HFFc6 (cell line): ENCODE measurements around the gene CAPN1. TPM values are rescaled to one million over a fixed set of nuclear protein-coding genes. Genes with fewer than 3 reads are reported as not detected.
A peak's percentile ranks its signal among the peaks of the same experiment; 100 is the strongest.
"Not testable (repeated sequence)": the region's sequence is repeated elsewhere in the genome, so short reads cannot be mapped to it uniquely, and the experiment has no call there.

ENCODE experiments used
- DNase-seq: peaks from one replicate; pipeline ENCODE4 v3.0.0-alpha.2; 2018
- H3K27ac Mint-ChIP-seq: 2 replicates; pipeline ENCODE4 v1.8.0; 2020; ENCODE audit warnings: mild to moderate bottlenecking, mixed read lengths
- H3K27me3 Mint-ChIP-seq: 2 replicates; pipeline ENCODE4 v1.8.0; 2021; ENCODE audit warnings: mild to moderate bottlenecking, moderate library complexity, mixed read lengths; ENCODE audit not compliant: insufficient read depth
- H3K36me3 Mint-ChIP-seq: 2 replicates; pipeline ENCODE4 v1.8.0; 2021; ENCODE audit warnings: low read depth, mixed read lengths
- H3K4me1 Mint-ChIP-seq: 2 replicates; pipeline ENCODE4 v1.8.0; 2020; ENCODE audit warnings: low read depth, mixed read lengths
- H3K4me3 Mint-ChIP-seq: 2 replicates; pipeline ENCODE4 v1.8.0; 2020; ENCODE audit warnings: mild to moderate bottlenecking, moderate library complexity, mixed read lengths
- H3K9me3 Mint-ChIP-seq: 2 replicates; pipeline ENCODE4 v1.8.0; 2020; ENCODE audit warnings: mild to moderate bottlenecking, mixed read lengths
- total RNA-seq, 6 experiments: library from RNA; stranded (reverse); fragmentation: NEBNext Ultra II Directional; extraction: Animal tissue kit (Norgen Biotek cat#: 25700); gene quantifications; 2 replicates in 1 of 6; 3 replicates in 5 of 6; pipeline ENCODE4 v1.2.3, GENCODE V29; 2021
- TF ChIP-seq, protein P1 (sequence below): fragments of 200-600 bp; sonication (generic); IDR thresholded peaks from 2 replicates; pipeline ENCODE4 v1.5.0; 2021; ENCODE audit warnings: antibody characterized with exemption, mild to moderate bottlenecking

The CAPN1 gene
- total RNA-seq, 6 experiments from 2014 or later = 203 to 271 (median 231) TPM

DNA sequence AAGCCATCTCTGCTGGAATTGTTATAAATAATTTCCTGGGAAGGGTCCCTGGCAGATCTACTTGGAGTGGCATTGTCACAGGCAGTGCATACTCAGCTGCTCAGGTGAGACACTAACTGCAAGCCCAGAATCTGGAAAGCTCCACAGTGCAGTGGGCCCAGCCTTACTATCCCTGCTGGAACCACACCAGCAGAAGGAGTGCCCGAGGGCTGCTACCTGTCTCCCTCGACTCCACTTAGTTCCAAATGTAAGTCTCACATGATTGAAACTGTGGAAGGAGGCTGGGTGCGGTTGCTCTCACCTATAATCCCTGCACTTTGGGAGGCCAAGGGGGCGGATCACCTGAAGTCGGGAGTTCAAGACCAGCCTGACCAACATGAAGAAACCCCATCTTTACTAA lies 33.1 kb upstream of the CAPN1 start:
- Mint-ChIP-seq H3K27me3 (peaks cover 20% of the 10 kb centered on the region), H3K36me3 (no peaks in the 10 kb centered on the region), H3K27ac (no peak overlapping the region), H3K9me3 (no peaks in the 10 kb centered on the region), H3K4me1 (peaks cover 36% of the 10 kb centered on the region), H3K4me3 (no peak overlapping the region)
- TF ChIP-seq, protein P1, sequence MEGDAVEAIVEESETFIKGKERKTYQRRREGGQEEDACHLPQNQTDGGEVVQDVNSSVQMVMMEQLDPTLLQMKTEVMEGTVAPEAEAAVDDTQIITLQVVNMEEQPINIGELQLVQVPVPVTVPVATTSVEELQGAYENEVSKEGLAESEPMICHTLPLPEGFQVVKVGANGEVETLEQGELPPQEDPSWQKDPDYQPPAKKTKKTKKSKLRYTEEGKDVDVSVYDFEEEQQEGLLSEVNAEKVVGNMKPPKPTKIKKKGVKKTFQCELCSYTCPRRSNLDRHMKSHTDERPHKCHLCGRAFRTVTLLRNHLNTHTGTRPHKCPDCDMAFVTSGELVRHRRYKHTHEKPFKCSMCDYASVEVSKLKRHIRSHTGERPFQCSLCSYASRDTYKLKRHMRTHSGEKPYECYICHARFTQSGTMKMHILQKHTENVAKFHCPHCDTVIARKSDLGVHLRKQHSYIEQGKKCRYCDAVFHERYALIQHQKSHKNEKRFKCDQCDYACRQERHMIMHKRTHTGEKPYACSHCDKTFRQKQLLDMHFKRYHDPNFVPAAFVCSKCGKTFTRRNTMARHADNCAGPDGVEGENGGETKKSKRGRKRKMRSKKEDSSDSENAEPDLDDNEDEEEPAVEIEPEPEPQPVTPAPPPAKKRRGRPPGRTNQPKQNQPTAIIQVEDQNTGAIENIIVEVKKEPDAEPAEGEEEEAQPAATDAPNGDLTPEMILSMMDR = no peak
- DNase-seq = no peak

DNA sequence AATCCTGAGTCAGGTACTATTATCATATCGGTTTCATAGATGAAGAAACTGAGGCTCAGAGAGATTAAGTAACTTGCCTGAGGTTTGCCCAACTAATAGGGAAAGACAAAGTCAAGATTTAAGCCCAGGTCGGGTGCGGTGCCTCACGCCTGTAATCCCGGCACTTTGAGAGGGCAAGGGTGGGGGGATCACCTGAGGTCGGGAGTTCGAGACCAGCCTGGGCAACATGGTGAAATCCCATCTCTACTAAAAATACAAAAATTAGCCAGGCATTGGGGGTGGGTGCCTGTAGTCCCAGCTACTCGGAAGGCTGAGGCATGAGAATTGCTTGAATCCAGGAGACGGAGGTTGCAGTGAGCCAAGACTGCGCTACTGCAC lies 31.6 kb upstream of the CAPN1 start:
- H3K36me3 Mint-ChIP-seq, DNase-seq, H3K9me3 Mint-ChIP-seq: not testable (repeated sequence)
- Mint-ChIP-seq H3K4me1 (peaks cover 36% of the 10 kb centered on the region), H3K27me3 (peaks cover 16% of the 10 kb centered on the region), H3K4me3 (peak overlapping the region; percentile 78), H3K27ac (peak overlapping the region; percentile 85)

DNA sequence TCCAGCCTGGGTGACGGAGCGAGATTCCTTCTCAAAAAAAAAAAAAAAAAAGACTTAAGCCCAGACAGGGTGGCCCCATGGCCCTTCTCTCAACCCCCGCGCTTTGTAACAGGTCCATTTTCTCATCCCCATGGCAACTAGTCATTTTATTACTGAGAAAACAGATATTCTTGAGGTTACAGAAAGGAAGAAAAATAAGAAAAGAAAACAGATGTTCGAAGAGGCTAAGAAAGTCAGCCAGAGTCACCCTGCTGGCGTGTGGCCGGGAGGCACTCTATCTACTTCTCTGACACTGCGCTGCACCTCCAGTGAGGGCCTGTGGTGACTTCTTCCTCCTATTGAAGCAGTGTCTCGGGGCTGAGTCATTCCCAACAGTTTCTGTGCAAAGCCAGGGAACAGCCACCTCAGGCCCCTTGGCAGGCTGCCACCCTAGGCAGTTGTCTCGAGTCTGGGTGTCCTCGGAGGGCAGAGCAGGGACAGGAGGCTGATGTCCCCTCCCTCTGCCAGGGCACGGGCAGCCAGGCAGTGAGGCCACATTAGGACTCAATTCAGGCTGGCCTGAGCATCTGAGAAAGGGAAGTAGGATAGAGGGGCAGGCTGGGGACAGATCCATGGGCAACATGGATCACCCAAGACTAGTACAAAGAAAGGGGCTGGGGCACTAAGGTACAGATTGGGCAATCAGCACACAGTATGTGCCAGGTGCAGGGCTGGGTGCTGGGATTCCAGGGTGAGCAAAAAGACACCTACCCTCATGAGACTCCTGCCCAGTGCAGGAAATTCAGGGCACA lies 31.0 kb upstream of the CAPN1 start:
- TF ChIP-seq, protein P1 = no peak
- DNase-seq = peak; percentile 95
- Mint-ChIP-seq H3K4me3 (peak overlapping the region; percentile 78), H3K27me3 (peaks cover 15% of the 10 kb centered on the region), H3K36me3 (no peaks in the 10 kb centered on the region), H3K4me1 (peaks cover 36% of the 10 kb centered on the region), H3K9me3 (no peaks in the 10 kb centered on the region), H3K27ac (peak overlapping the region; percentile 85)

DNA sequence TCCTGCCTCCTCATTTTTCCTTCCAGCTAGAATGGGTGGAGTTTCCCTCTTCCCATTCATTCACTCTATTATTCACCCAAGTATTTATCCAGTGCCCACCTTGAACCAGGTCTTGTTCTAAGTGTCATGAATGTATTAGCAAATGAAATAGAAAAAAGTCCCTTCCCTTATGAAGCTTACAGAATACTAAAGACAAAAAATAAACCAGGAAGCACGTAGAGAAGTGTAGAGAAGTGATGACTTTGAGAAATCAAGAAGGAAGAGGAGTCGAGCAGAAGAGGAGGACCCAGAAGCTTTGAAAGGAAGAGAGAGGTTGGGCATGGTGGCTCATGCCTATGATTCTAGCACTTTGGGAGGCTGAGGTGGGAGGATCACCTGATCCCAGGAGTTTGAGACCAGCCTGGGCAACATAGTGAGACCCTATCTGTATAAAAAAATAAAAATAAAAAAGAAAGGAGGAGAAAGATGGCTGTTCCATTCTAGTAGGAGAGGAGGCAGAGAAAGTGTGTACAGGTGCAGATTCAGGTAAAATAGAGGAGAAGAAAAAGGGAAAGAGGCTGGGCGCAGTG lies 30.3 kb upstream of the CAPN1 start:
- TF ChIP-seq, protein P1 = no peak
- Mint-ChIP-seq H3K4me1 (peaks cover 36% of the 10 kb centered on the region), H3K9me3 (no peaks in the 10 kb centered on the region), H3K27ac (no peak overlapping the region), H3K27me3 (peaks cover 8% of the 10 kb centered on the region), H3K4me3 (no peak overlapping the region), H3K36me3 (no peaks in the 10 kb centered on the region)
- DNase-seq = no peak

DNA sequence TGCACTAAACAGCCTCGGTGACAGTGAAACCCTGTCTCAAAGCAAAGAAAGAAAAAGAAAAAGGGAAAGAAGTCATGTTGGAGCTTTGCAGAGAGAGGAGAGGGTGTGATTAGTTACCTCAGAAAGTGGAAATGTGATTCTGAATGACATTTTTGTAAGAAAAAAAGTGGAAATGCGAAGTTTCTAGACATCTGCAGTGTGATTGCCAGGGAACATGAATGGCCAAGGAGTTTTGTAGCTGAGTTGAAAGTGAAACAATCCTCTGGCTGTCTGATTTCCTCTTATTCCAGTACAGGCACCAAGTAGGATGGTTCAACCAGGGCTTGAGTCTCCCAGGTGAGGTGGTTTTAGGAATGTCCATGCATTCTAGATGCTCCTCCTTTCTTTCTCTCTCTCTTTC lies 29.6 kb upstream of the CAPN1 start:
- no peaks in the 10 kb centered on the region for H3K9me3 Mint-ChIP-seq
- H3K27me3 Mint-ChIP-seq = peaks cover 5% of the 10 kb centered on the region
- no peak for DNase-seq
- no peak overlapping the region for H3K27ac Mint-ChIP-seq
- H3K4me3 Mint-ChIP-seq = peak overlapping the region; percentile 5; the same call in 1 of the 2 replicates
- no peaks in the 10 kb centered on the region for H3K36me3 Mint-ChIP-seq
- TF ChIP-seq, protein P1 = no peak
- H3K4me1 Mint-ChIP-seq = peaks cover 36% of the 10 kb centered on the region

DNA sequence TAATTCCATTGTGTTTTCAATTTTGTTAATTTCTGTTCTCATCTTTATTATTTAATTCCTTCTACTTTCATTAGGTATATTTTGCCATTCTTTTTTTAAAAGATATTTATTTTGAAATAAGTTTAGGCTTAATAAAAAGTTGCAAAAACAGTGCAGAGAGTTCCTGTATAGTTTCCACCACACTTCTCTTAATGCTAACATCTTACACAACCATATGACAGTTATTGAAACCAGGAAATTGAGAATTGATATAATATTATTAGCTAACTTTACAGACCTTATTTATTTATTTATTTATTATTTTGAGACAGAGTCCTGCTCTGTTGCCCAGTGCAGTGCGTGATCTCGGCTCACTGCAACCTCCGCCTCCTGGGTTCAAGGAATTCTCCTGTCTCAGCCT lies 25.5 kb upstream of the CAPN1 start:
- TF ChIP-seq, protein P1 = no peak
- H3K9me3 Mint-ChIP-seq = no peaks in the 10 kb centered on the region
- H3K4me1 Mint-ChIP-seq = peaks cover 18% of the 10 kb centered on the region
- no peaks in the 10 kb centered on the region for H3K36me3 Mint-ChIP-seq
- DNase-seq = no peak
- no peak overlapping the region for H3K27ac Mint-ChIP-seq
- H3K4me3 Mint-ChIP-seq = no peak overlapping the region
- peaks cover 9% of the 10 kb centered on the region for H3K27me3 Mint-ChIP-seq
